ENCODE measurements around the gene GPATCH8. TPM values are rescaled to one million over a fixed set of nuclear protein-coding genes. Genes with fewer than 3 reads are reported as not detected.

GPATCH8 gene
- total and polyA plus RNA-seq, 9 donors: 24.0 to 35.8 (median 26.6) TPM

DNA sequence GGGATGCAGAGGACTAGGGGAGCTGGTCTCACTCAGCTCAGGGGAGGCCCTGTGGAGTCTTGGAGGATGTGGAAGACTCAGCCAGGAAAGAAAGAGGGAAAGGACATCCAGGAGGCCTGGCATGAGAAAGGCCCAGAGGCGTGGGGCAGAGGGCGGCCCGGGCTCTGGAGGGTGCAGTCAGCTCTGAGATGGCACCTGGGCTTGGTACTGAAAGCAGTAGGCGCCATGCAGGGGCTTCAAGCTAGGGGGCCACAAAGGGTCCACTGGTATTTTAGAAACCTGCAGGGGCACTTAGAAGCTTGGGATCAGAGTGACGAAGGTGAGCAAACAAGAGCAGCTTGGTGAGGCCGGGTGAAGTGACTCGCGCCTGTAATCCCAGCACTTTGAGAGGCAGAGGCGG lies 145.1 kb downstream of the GPATCH8 start:
- H3K27me3 ChIP-seq (ENCODE audit: control insufficient read depth, insufficient read depth, low read length): no peaks in the 10 kb centered on the region
- H3K36me3 ChIP-seq (ENCODE audit: control insufficient read depth, insufficient read depth, low read length): peaks cover 25% of the 10 kb centered on the region
- H3K4me3 ChIP-seq (ENCODE audit: low read length): no peak overlapping the region
- H3K27ac ChIP-seq (ENCODE audit: low read length): no peak overlapping the region
- WGBS (ENCODE audit: insufficient coverage): 87% methylated on average over 8 of the region's 9 CpGs
- DNase-seq: no peak
- H3K4me1 ChIP-seq (ENCODE audit: control insufficient read depth, insufficient read depth, low read length): peaks cover 64% of the 10 kb centered on the region
- H3K9me3 ChIP-seq (replicated peaks; ENCODE audit: control insufficient read depth, low read depth, low read length): no peaks in the 10 kb centered on the region

- peak; percentile 15 for DNase-seq
- peaks cover 40% of the 10 kb centered on the region for H3K36me3 ChIP-seq (ENCODE audit: control insufficient read depth, insufficient read depth, low read length)
- H3K27me3 ChIP-seq (ENCODE audit: control insufficient read depth, insufficient read depth, low read length): no peaks in the 10 kb centered on the region
- WGBS (ENCODE audit: insufficient coverage): 92% methylated on average over 11 of the region's 11 CpGs
- H3K4me1 ChIP-seq (ENCODE audit: control insufficient read depth, insufficient read depth, low read length): peaks cover 56% of the 10 kb centered on the region
- H3K27ac ChIP-seq (ENCODE audit: low read length): no peak overlapping the region
- H3K4me3 ChIP-seq (ENCODE audit: low read length): no peak overlapping the region
- H3K9me3 ChIP-seq (replicated peaks; ENCODE audit: control insufficient read depth, low read depth, low read length): no peaks in the 10 kb centered on the region
These were observed 147.0 kb downstream of the GPATCH8 start for GRCh38 chr17:44356241-44356640.

DNA sequence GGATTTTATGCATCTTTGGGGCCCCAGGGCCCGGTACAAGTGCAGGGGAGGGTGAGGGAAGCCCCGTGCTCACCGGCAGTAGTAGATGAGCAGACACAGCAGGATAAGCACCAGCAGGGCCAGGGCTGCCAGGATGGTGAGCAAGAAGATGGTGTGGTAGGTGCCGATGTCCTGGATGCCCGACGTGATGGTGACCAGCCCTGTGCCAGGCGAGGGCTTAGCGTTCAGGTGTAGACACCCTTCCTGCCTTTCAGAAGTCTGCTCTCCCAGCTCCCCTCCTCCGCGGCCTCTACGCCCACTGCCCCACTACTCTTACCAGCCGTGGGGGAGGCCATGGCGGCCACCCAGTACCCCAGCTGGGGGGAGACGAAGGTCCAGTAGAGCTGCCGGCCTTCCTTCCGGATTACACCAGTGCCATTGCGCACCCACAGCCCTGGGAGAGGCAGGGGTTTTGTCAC lies 147.5 kb downstream of the GPATCH8 start:
- H3K9me3 ChIP-seq (replicated peaks; ENCODE audit: control insufficient read depth, low read depth, low read length): no peaks in the 10 kb centered on the region
- WGBS (ENCODE audit: insufficient coverage): 73% methylated on average over 12 of the region's 17 CpGs
- H3K4me1 ChIP-seq (ENCODE audit: control insufficient read depth, insufficient read depth, low read length): peaks cover 56% of the 10 kb centered on the region
- no peaks in the 10 kb centered on the region for H3K27me3 ChIP-seq (ENCODE audit: control insufficient read depth, insufficient read depth, low read length)
- no peak for DNase-seq
- no peak overlapping the region for H3K27ac ChIP-seq (ENCODE audit: low read length)
- H3K4me3 ChIP-seq (ENCODE audit: low read length): no peak overlapping the region
- peaks cover 46% of the 10 kb centered on the region for H3K36me3 ChIP-seq (ENCODE audit: control insufficient read depth, insufficient read depth, low read length)

GRCh38 chr17:44354582-44355561 lies 148.3 kb downstream of the GPATCH8 start:
- Histone ChIP-seq H3K27me3 (ENCODE audit: control insufficient read depth, insufficient read depth, low read length) (no peaks in the 10 kb centered on the region), H3K9me3 (replicated peaks; ENCODE audit: control insufficient read depth, low read depth, low read length) (no peaks in the 10 kb centered on the region), H3K27ac (ENCODE audit: low read length) (peak overlapping the region; percentile 20), H3K4me1 (ENCODE audit: control insufficient read depth, insufficient read depth, low read length) (peaks cover 48% of the 10 kb centered on the region), H3K36me3 (ENCODE audit: control insufficient read depth, insufficient read depth, low read length) (peaks cover 53% of the 10 kb centered on the region), H3K4me3 (ENCODE audit: low read length) (peak overlapping the region; percentile 21)
- DNase-seq: peak; percentile 77
- WGBS (ENCODE audit: insufficient coverage): 21% methylated on average over 68 of the region's 77 CpGs

GRCh38 chr17:44353672-44354331 lies 149.4 kb downstream of the GPATCH8 start:
- peaks cover 57% of the 10 kb centered on the region for H3K36me3 ChIP-seq (ENCODE audit: control insufficient read depth, insufficient read depth, low read length)
- no peaks in the 10 kb centered on the region for H3K9me3 ChIP-seq (replicated peaks; ENCODE audit: control insufficient read depth, low read depth, low read length)
- peak overlapping the region; percentile 85 for H3K27ac ChIP-seq (ENCODE audit: low read length)
- WGBS (ENCODE audit: insufficient coverage): 15% methylated on average over 98 of the region's 98 CpGs
- DNase-seq: peak; percentile 65
- H3K4me3 ChIP-seq (ENCODE audit: low read length): peak overlapping the region; percentile 41
- H3K4me1 ChIP-seq (ENCODE audit: control insufficient read depth, insufficient read depth, low read length): peaks cover 42% of the 10 kb centered on the region
- no peaks in the 10 kb centered on the region for H3K27me3 ChIP-seq (ENCODE audit: control insufficient read depth, insufficient read depth, low read length)

- Histone ChIP-seq H3K27me3 (ENCODE audit: control insufficient read depth, insufficient read depth, low read length) (no peaks in the 10 kb centered on the region), H3K9me3 (replicated peaks; ENCODE audit: control insufficient read depth, low read depth, low read length) (no peaks in the 10 kb centered on the region), H3K4me3 (ENCODE audit: low read length) (peak overlapping the region; percentile 32), H3K27ac (ENCODE audit: low read length) (peak overlapping the region; percentile 85), H3K4me1 (ENCODE audit: control insufficient read depth, insufficient read depth, low read length) (peaks cover 35% of the 10 kb centered on the region), H3K36me3 (ENCODE audit: control insufficient read depth, insufficient read depth, low read length) (peaks cover 54% of the 10 kb centered on the region)
- WGBS (ENCODE audit: insufficient coverage): 25% methylated on average over 20 of the region's 22 CpGs
- peak; percentile 59 for DNase-seq
These were observed 150.2 kb downstream of the GPATCH8 start for GRCh38 chr17:44352828-44353671.

GRCh38 chr17:44351961-44352827 lies 151.0 kb downstream of the GPATCH8 start:
- H3K27me3 ChIP-seq (ENCODE audit: control insufficient read depth, insufficient read depth, low read length): no peaks in the 10 kb centered on the region
- H3K9me3 ChIP-seq (replicated peaks; ENCODE audit: control insufficient read depth, low read depth, low read length): no peaks in the 10 kb centered on the region
- H3K36me3 ChIP-seq (ENCODE audit: control insufficient read depth, insufficient read depth, low read length): peaks cover 50% of the 10 kb centered on the region
- peak overlapping the region; percentile 85 for H3K27ac ChIP-seq (ENCODE audit: low read length)
- peaks cover 31% of the 10 kb centered on the region for H3K4me1 ChIP-seq (ENCODE audit: control insufficient read depth, insufficient read depth, low read length)
- peak; percentile 27 for DNase-seq
- H3K4me3 ChIP-seq (ENCODE audit: low read length): no peak overlapping the region
- 77% methylated on average over 33 of the region's 36 CpGs for WGBS (ENCODE audit: insufficient coverage)

GRCh38 chr17:44351464-44351863 lies 151.7 kb downstream of the GPATCH8 start:
- no peak overlapping the region for H3K4me3 ChIP-seq (ENCODE audit: low read length)
- no peaks in the 10 kb centered on the region for H3K9me3 ChIP-seq (replicated peaks; ENCODE audit: control insufficient read depth, low read depth, low read length)
- 87% methylated on average over 6 of the region's 8 CpGs for WGBS (ENCODE audit: insufficient coverage)
- no peak overlapping the region for H3K27ac ChIP-seq (ENCODE audit: low read length)
- peak; percentile 15 for DNase-seq
- peaks cover 50% of the 10 kb centered on the region for H3K36me3 ChIP-seq (ENCODE audit: control insufficient read depth, insufficient read depth, low read length)
- H3K27me3 ChIP-seq (ENCODE audit: control insufficient read depth, insufficient read depth, low read length): no peaks in the 10 kb centered on the region
- peaks cover 31% of the 10 kb centered on the region for H3K4me1 ChIP-seq (ENCODE audit: control insufficient read depth, insufficient read depth, low read length)

DNA sequence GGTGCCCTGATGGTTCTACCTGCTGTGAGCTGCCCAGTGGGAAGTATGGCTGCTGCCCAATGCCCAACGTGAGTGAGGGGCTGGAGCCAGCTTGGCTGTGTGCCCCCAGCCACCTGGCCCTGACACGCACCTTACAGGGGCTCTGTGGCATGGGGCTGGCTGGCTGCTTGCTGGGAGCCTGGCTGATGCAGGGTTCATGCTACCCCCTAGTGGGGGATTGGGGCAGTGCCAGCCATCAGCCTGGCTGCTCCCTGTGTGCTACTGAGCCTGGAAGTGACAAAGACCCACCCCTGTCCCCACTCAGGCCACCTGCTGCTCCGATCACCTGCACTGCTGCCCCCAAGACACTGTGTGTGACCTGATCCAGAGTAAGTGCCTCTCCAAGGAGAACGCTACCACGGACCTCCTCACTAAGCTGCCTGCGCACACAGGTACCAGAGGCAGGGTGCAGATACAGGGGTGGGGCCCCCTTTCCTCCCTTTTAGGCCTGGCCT lies 152.4 kb downstream of the GPATCH8 start:
- WGBS (ENCODE audit: insufficient coverage): 68% methylated on average over 5 of the region's 6 CpGs
- Histone ChIP-seq H3K27me3 (ENCODE audit: control insufficient read depth, insufficient read depth, low read length) (no peaks in the 10 kb centered on the region), H3K4me3 (ENCODE audit: low read length) (no peak overlapping the region), H3K27ac (ENCODE audit: low read length) (no peak overlapping the region), H3K36me3 (ENCODE audit: control insufficient read depth, insufficient read depth, low read length) (peaks cover 45% of the 10 kb centered on the region), H3K9me3 (replicated peaks; ENCODE audit: control insufficient read depth, low read depth, low read length) (no peaks in the 10 kb centered on the region), H3K4me1 (ENCODE audit: control insufficient read depth, insufficient read depth, low read length) (peaks cover 35% of the 10 kb centered on the region)
- peak; percentile 62 for DNase-seq
